Astrocyte (in vitro differentiated cells and primary cell): ENCODE results near the gene PDLIM1.

Source experiments
- CTCF ChIP-seq: IDR thresholded peaks from 2 replicates; pipeline ENCODE4 v1.5.1; 2011; ENCODE audit warnings: low read depth, mild to moderate bottlenecking, inconsistent platforms, low read length, moderate library complexity; ENCODE audit not compliant: insufficient read depth
- EZH2 ChIP-seq: IDR thresholded peaks from 2 replicates; pipeline ENCODE4 v1.6.1; 2012; ENCODE audit warnings: mild to moderate bottlenecking, low read length, inconsistent platforms; ENCODE audit not compliant: insufficient read depth

- TF ChIP-seq CTCF (no peak), EZH2 (no peak)
Measured at GRCh38 chr10:95235676-95236067, 55.1 kb downstream of the PDLIM1 start.
